Aorta (tissue), 5 donors: ENCODE results near the gene GANC. TPM values are rescaled to one million over a fixed set of nuclear protein-coding genes. Genes with fewer than 3 reads are reported as not detected.
A peak's percentile ranks its signal among the peaks of the same experiment; 100 is the strongest.

Experiments
- ATAC-seq: fragments of 200-7000 bp; cut with Tn5 transposase; one replicate; pipeline ENCODE4 v1.9.1; 2022; ENCODE audit warnings: moderate library complexity; ENCODE audit not compliant: low FRiP score
- DNase-seq, 2 donors: peaks; one replicate each; pipeline ENCODE4 v3.0.0-alpha.2; 2020
- H3K27ac ChIP-seq, 2 donors: one replicate each; pipeline ENCODE4 v1.5.1; 2013; ENCODE audit warnings: low read length in 2 of 2, mild to moderate bottlenecking in 2 of 2, moderate library complexity in 2 of 2, control low read depth in 1 of 2, inconsistent platforms in 1 of 2, low read depth in 1 of 2
- H3K27me3 ChIP-seq, 2 donors: one replicate each; pipeline ENCODE4 v1.6.1; 2013; ENCODE audit warnings: control low read depth in 1 of 2, low read length in 1 of 2, mild to moderate bottlenecking in 1 of 2, moderate library complexity in 1 of 2; ENCODE audit not compliant: insufficient read depth in 2 of 2, control insufficient read depth in 1 of 2
- H3K36me3 ChIP-seq, 2 donors: one replicate each; pipeline ENCODE4 v1.6.1; 2013; ENCODE audit warnings: control low read depth in 1 of 2, low read length in 1 of 2, mild to moderate bottlenecking in 1 of 2; ENCODE audit not compliant: insufficient read depth in 2 of 2, control insufficient read depth in 1 of 2
- H3K4me1 ChIP-seq, 2 donors: one replicate each; pipeline ENCODE4 v1.6.1; 2013; ENCODE audit warnings: low read length in 2 of 2, control low read depth in 1 of 2, mild to moderate bottlenecking in 1 of 2, moderate library complexity in 1 of 2; ENCODE audit not compliant: insufficient read depth in 2 of 2, control insufficient read depth in 1 of 2
- H3K4me3 ChIP-seq, 2 donors: one replicate each; pipeline ENCODE4 v1.5.1; 2013; ENCODE audit warnings: low read length in 2 of 2, control low read depth in 1 of 2, mild to moderate bottlenecking in 1 of 2
- H3K9me3 ChIP-seq: one replicate; pipeline ENCODE4 v1.6.1; 2013; ENCODE audit warnings: mild to moderate bottlenecking, low read length; ENCODE audit not compliant: control insufficient read depth
- WGBS, 2 donors: extraction: QIAGEN DNeasy Blood & Tissue Kit; methylation state at CpG; one replicate each; pipeline ENCODE4 v1.1.7; 2013; 5-methylcytosine and 5-hydroxymethylcytosine counted together
- intact Hi-C, 2 donors: fragments of 100-400 bp; cut with DNase I; formaldehyde crosslinking; loops; one replicate each; pipeline versions ENCODE4 v1.14.2 to v1.15.0; 2022
- polyA plus RNA-seq, 2 donors: library from polyadenylated mRNA; stranded (reverse); fragments of 200-250 nt; gene quantifications; one replicate each; pipeline ENCODE4 v1.2.3, GENCODE V29; 2013
- total RNA-seq, 2 donors: library from RNA; stranded (reverse); fragmentation: NEBNext Ultra II Directional; extraction: Animal tissue kit (Norgen Biotek cat#: 25700); gene quantifications; one replicate each; pipeline ENCODE4 v1.2.1, GENCODE V29; 2021
- donor health status: healthy with polysubstance abuse.
- donor health status: Bipolar disorder and iron deficiency.
- donor health status: DM: no; HTN: no; CAD: no.
- donor health status: DM: no; HTN: no; CAD: no.
- donor health status: DM: yes; HTN: yes; CAD: no.

GANC gene
- total and polyA plus RNA-seq, 4 donors: 14.9 to 61.4 (median 39.3) TPM

GRCh38 chr15:42344763-42345162, 71.8 kb downstream of the GANC start:
- H3K4me3 ChIP-seq: no peak overlapping the region
- peaks cover 5% of the 10 kb centered on the region in 2 donors for H3K36me3 ChIP-seq
- DNase-seq (no peak), ATAC-seq (peak; percentile 64)
- no peak overlapping the region for H3K27ac ChIP-seq
- 39 to 40% methylated on average over 5 of the region's 5 CpGs for WGBS, 2 donors
- H3K4me1 ChIP-seq: no peaks in the 10 kb centered on the region
- no peaks in the 10 kb centered on the region for H3K9me3 ChIP-seq
- H3K27me3 ChIP-seq: no peaks in the 10 kb centered on the region
- intact Hi-C loops: no loop called here

- WGBS, 2 donors: 87 to 90% methylated on average over 3 of the region's 3 CpGs
- ATAC-seq (no peak), DNase-seq (no peak)
- Histone ChIP-seq H3K4me1 (no peaks in the 10 kb centered on the region), H3K4me3 (no peak overlapping the region), H3K9me3 (no peaks in the 10 kb centered on the region), H3K27ac (no peak overlapping the region), H3K36me3 (peaks cover 5% of the 10 kb centered on the region in 2 donors), H3K27me3 (no peaks in the 10 kb centered on the region)
- intact Hi-C loops: no loop called here
These were observed 72.5 kb downstream of the GANC start for GRCh38 chr15:42345504-42345903.

GRCh38 chr15:42348083-42348482, 75.1 kb downstream of the GANC start:
- intact Hi-C loops: no loop called here
- Histone ChIP-seq H3K9me3 (peaks cover 2% of the 10 kb centered on the region), H3K4me1 (no peaks in the 10 kb centered on the region), H3K4me3 (no peak overlapping the region), H3K27ac (no peak overlapping the region), H3K36me3 (peaks cover 5 to 12% of the 10 kb centered on the region in 2 donors), H3K27me3 (no peaks in the 10 kb centered on the region)
- 92 to 95% methylated on average over 5 of the region's 5 CpGs for WGBS, 2 donors
- DNase-seq (no peak), ATAC-seq (no peak)

- Histone ChIP-seq H3K4me3 (no peak overlapping the region), H3K9me3 (peaks cover 2% of the 10 kb centered on the region), H3K4me1 (no peaks in the 10 kb centered on the region), H3K27ac (no peak overlapping the region), H3K36me3 (peaks cover 3 to 12% of the 10 kb centered on the region in 2 donors), H3K27me3 (no peaks in the 10 kb centered on the region)
- DNase-seq: no peak
- intact Hi-C loops: no loop called here
- 86 to 87% methylated on average over 2 of the region's 2 CpGs for WGBS, 2 donors
- ATAC-seq: no peak
These were observed 76.2 kb downstream of the GANC start for GRCh38 chr15:42349186-42349585.

- H3K9me3 ChIP-seq: peaks cover 2% of the 10 kb centered on the region
- no peak overlapping the region for H3K27ac ChIP-seq
- no peak overlapping the region for H3K4me3 ChIP-seq
- no peaks in the 10 kb centered on the region for H3K27me3 ChIP-seq
- no peak for DNase-seq
- H3K4me1 ChIP-seq: no peaks in the 10 kb centered on the region
- intact Hi-C loops: no loop called here
- peaks cover 0 to 11% of the 10 kb centered on the region in 2 donors for H3K36me3 ChIP-seq
- 87% methylated on average over 7 of the region's 7 CpGs for WGBS, 2 donors
- no peak for ATAC-seq
These were observed 79.4 kb downstream of the GANC start for GRCh38 chr15:42352401-42352800.

GRCh38 chr15:42353061-42353460, 80.1 kb downstream of the GANC start:
- intact Hi-C loops: no loop called here
- Histone ChIP-seq H3K27ac (no peak overlapping the region), H3K4me1 (no peaks in the 10 kb centered on the region), H3K36me3 (peaks cover 0 to 11% of the 10 kb centered on the region in 2 donors), H3K9me3 (peaks cover 2% of the 10 kb centered on the region), H3K4me3 (no peak overlapping the region), H3K27me3 (no peaks in the 10 kb centered on the region)
- WGBS, 2 donors: 87 to 91% methylated on average over 6 of the region's 6 CpGs
- DNase-seq (no peak), ATAC-seq (no peak)

GRCh38 chr15:42354824-42355223, 81.8 kb downstream of the GANC start:
- DNase-seq (no peak), ATAC-seq (no peak)
- no peaks in the 10 kb centered on the region for H3K27me3 ChIP-seq
- peaks cover 2% of the 10 kb centered on the region for H3K9me3 ChIP-seq
- 60 to 71% methylated on average over 2 of the region's 2 CpGs for WGBS, 2 donors
- H3K4me3 ChIP-seq: no peak overlapping the region
- H3K4me1 ChIP-seq: no peaks in the 10 kb centered on the region
- peaks cover 0 to 9% of the 10 kb centered on the region in 2 donors for H3K36me3 ChIP-seq
- H3K27ac ChIP-seq: no peak overlapping the region
- intact Hi-C loops: no loop called here

GRCh38 chr15:42355291-42355690, 82.3 kb downstream of the GANC start:
- H3K4me3 ChIP-seq: no peak overlapping the region

GRCh38 chr15:42356851-42357250, 83.8 kb downstream of the GANC start:
- peaks cover 2% of the 10 kb centered on the region for H3K9me3 ChIP-seq
- intact Hi-C loops: no loop called here
- WGBS, 2 donors: 81 to 82% methylated on average over 5 of the region's 5 CpGs
- no peak for ATAC-seq
- H3K4me3 ChIP-seq: no peak overlapping the region
- H3K27ac ChIP-seq: no peak overlapping the region
- H3K36me3 ChIP-seq: peaks cover 0 to 6% of the 10 kb centered on the region in 2 donors
- no peaks in the 10 kb centered on the region for H3K27me3 ChIP-seq
- DNase-seq: no peak
- H3K4me1 ChIP-seq: no peaks in the 10 kb centered on the region

More at GRCh38 chr15:42355291-42355690, 82.3 kb downstream of the GANC start:
- Histone ChIP-seq H3K9me3 (peaks cover 2% of the 10 kb centered on the region), H3K4me1 (no peaks in the 10 kb centered on the region), H3K27ac (no peak overlapping the region), H3K36me3 (peaks cover 0 to 9% of the 10 kb centered on the region in 2 donors), H3K27me3 (no peaks in the 10 kb centered on the region)
- intact Hi-C loops: no loop called here
- WGBS, 2 donors: 94% methylated on average over 6 of the region's 6 CpGs
- ATAC-seq: no peak
- no peak for DNase-seq
